ENCODE data around the gene LIAS.

DNA sequence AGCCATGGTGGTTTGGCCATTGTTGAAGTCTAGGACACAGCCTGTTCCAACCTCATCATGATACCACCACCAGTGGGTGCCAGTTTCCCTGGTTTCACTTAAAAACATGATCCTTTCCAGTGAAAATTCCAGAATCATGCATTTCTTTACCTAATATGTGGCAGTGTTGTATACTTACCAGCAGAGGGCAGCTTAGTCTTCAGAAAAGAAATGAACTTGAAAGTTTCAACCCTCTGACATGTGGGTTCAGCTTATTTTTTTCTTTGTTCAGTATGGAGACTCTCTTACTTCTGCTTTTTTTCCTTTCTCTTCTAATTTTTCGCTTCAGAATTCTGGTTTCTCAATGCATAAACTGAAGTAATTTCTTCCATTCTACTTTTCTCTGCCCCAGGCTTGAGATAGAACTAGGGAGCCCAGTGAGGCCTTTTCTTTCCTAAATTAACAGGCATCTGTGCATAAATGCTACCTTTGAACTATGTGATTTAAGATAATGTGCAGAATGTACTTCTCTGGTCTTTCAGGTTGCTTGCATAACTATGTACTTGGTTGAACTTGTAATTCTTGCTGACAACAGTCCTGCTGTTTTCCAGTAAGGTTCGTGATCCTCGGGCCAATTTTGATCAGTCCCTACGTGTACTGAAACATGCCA lies 10.7 kb downstream of the LIAS start:
- TF ChIP-seq, protein P1, sequence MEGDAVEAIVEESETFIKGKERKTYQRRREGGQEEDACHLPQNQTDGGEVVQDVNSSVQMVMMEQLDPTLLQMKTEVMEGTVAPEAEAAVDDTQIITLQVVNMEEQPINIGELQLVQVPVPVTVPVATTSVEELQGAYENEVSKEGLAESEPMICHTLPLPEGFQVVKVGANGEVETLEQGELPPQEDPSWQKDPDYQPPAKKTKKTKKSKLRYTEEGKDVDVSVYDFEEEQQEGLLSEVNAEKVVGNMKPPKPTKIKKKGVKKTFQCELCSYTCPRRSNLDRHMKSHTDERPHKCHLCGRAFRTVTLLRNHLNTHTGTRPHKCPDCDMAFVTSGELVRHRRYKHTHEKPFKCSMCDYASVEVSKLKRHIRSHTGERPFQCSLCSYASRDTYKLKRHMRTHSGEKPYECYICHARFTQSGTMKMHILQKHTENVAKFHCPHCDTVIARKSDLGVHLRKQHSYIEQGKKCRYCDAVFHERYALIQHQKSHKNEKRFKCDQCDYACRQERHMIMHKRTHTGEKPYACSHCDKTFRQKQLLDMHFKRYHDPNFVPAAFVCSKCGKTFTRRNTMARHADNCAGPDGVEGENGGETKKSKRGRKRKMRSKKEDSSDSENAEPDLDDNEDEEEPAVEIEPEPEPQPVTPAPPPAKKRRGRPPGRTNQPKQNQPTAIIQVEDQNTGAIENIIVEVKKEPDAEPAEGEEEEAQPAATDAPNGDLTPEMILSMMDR (IDR thresholded peaks at IDR 0.05): peak; percentile 65 to 89 (median 81)
- TF ChIP-seq POLR2A (IDR thresholded peaks at IDR 0.05): no peak
- peak; percentile 76 for TF ChIP-seq POLR2AphosphoS5 (IDR thresholded peaks at IDR 0.05)
